ENCODE results near the gene TP53INP2. TPM values are rescaled to one million over a fixed set of nuclear protein-coding genes. Genes with fewer than 3 reads are reported as not detected.

The TP53INP2 gene
- total RNA-seq, 4 donors from 2014 or later, result 1.2 to 23.2 (median 2.8) TPM

- Histone ChIP-seq H3K4me1 (no peaks in the 10 kb centered on the region), H3K9me3 (no peaks in the 10 kb centered on the region), H3K27me3 (no peaks in the 10 kb centered on the region), H3K27ac (no peak overlapping the region), H3K36me3 (no peaks in the 10 kb centered on the region), H3K4me3 (no peak overlapping the region)
- intact Hi-C loops (cut with DNase I; ENCODE audit: low total_unique reads), result no loop called here
- TF ChIP-seq POLR2A (IDR thresholded peaks at IDR 0.05) (no peak), CTCF (IDR thresholded peaks at IDR 0.05) (no peak)
- DNase-seq, result no peak
Observed at GRCh38 chr20:34748709-34749108, 44.6 kb downstream of the TP53INP2 start.

GRCh38 chr20:34750484-34750883 is 46.3 kb downstream of the TP53INP2 start:
- H3K4me1 ChIP-seq, result no peaks in the 10 kb centered on the region
- no peak for TF ChIP-seq POLR2A (IDR thresholded peaks at IDR 0.05)
- no peak for TF ChIP-seq CTCF (IDR thresholded peaks at IDR 0.05)
- H3K4me3 ChIP-seq, result no peak overlapping the region
- no peak for DNase-seq
- H3K27ac ChIP-seq, result no peak overlapping the region
- no peaks in the 10 kb centered on the region for H3K9me3 ChIP-seq
- intact Hi-C loops (cut with DNase I; ENCODE audit: low total_unique reads), result no loop called here
- no peaks in the 10 kb centered on the region for H3K27me3 ChIP-seq
- no peaks in the 10 kb centered on the region for H3K36me3 ChIP-seq

- no peaks in the 10 kb centered on the region for H3K9me3 ChIP-seq
- no peaks in the 10 kb centered on the region for H3K36me3 ChIP-seq
- intact Hi-C loops (cut with DNase I; ENCODE audit: low total_unique reads), result no loop called here
- no peak for DNase-seq
- no peak overlapping the region for H3K4me3 ChIP-seq
- H3K4me1 ChIP-seq, result no peaks in the 10 kb centered on the region
- no peak overlapping the region for H3K27ac ChIP-seq
- no peaks in the 10 kb centered on the region for H3K27me3 ChIP-seq
- TF ChIP-seq CTCF (IDR thresholded peaks at IDR 0.05) (no peak), POLR2A (IDR thresholded peaks at IDR 0.05) (no peak)
Observed at GRCh38 chr20:34751453-34751852, 47.3 kb downstream of the TP53INP2 start.

DNA sequence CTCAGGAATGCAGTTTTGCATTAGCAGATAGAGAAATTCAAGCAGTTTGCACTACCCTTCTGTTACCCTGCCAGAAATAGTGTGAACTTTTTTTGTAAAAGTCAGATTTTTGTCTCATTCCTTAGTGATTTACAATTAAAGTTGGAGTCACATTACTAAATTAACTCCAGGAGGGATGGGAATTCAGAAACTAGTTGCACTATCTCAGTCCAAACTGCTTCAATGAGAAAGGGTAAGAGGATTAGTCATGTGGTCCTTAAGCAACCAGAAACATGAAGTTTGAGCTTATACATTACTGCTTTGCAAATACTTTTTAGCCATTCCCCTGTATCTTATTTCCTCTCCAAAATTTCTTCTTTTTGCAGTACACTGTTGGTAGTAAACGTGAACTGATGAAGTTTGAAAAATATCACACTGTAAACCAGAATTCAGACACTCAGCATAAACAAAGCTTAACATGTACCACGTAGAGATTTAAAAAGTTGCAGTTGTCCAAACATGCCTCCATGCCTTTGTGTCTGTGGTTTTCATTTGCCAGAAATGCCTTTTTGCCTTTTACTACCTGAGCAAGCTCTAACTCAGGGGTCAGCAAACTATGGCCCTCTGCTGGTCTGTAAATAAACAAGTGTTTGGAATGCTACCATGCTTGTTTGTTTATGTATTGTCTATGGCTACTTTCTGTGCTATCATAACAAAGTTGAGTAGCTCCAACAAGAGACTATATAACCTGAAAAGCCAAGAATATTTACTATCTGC is 49.7 kb downstream of the TP53INP2 start:
- no peaks in the 10 kb centered on the region for H3K9me3 ChIP-seq
- intact Hi-C loops (cut with DNase I; ENCODE audit: low total_unique reads), result no loop called here
- no peaks in the 10 kb centered on the region for H3K27me3 ChIP-seq
- DNase-seq, result no peak
- no peaks in the 10 kb centered on the region for H3K36me3 ChIP-seq
- TF ChIP-seq POLR2A (IDR thresholded peaks at IDR 0.05) (no peak), CTCF (IDR thresholded peaks at IDR 0.05) (no peak)
- no peaks in the 10 kb centered on the region for H3K4me1 ChIP-seq
- no peak overlapping the region for H3K4me3 ChIP-seq
- no peak overlapping the region for H3K27ac ChIP-seq

- no peak overlapping the region for H3K27ac ChIP-seq
- H3K36me3 ChIP-seq, result no peaks in the 10 kb centered on the region
- TF ChIP-seq POLR2A (IDR thresholded peaks at IDR 0.05), result no peak
- no peak for TF ChIP-seq CTCF (IDR thresholded peaks at IDR 0.05)
- no peaks in the 10 kb centered on the region for H3K4me1 ChIP-seq
- no peaks in the 10 kb centered on the region for H3K9me3 ChIP-seq
- DNase-seq, result no peak
- H3K4me3 ChIP-seq, result no peak overlapping the region
- H3K27me3 ChIP-seq, result no peaks in the 10 kb centered on the region
- intact Hi-C loops (cut with DNase I; ENCODE audit: low total_unique reads), result no loop called here
Observed at GRCh38 chr20:34754611-34755010, 50.5 kb downstream of the TP53INP2 start.

Measured in uterus (tissue), 4 donors.